ENCODE measurements around the gene EPHA6.

EPHA6 gene

GRCh38 chr3:97181704-97182103 is 367.3 kb downstream of the EPHA6 start:
- TF ChIP-seq CTCF (conservative IDR thresholded peaks at IDR 0.05; ENCODE audit: control insufficient read depth, insufficient read depth, low read depth, low read length) = no peak
- no peak for DNase-seq (ENCODE audit: low read depth)
- H3K4me3 ChIP-seq (ENCODE audit: control insufficient read depth, low read depth, low read length) = no peak overlapping the region

- TF ChIP-seq CTCF (conservative IDR thresholded peaks at IDR 0.05; ENCODE audit: control insufficient read depth, insufficient read depth, low read depth, low read length) = no peak
These were observed 373.4 kb downstream of the EPHA6 start for GRCh38 chr3:97187771-97188170.

GRCh38 chr3:97189835-97190234 is 375.4 kb downstream of the EPHA6 start:
- DNase-seq (ENCODE audit: low read depth) = no peak
- H3K4me3 ChIP-seq (ENCODE audit: control insufficient read depth, low read depth, low read length) = no peak overlapping the region
- no peak for TF ChIP-seq CTCF (conservative IDR thresholded peaks at IDR 0.05; ENCODE audit: control insufficient read depth, insufficient read depth, low read depth, low read length)

More at GRCh38 chr3:97187771-97188170, 373.4 kb downstream of the EPHA6 start:
- DNase-seq (ENCODE audit: low read depth) = no peak
- no peak overlapping the region for H3K4me3 ChIP-seq (ENCODE audit: control insufficient read depth, low read depth, low read length)

GRCh38 chr3:97197083-97197482 is 382.7 kb downstream of the EPHA6 start:
- TF ChIP-seq CTCF (conservative IDR thresholded peaks at IDR 0.05; ENCODE audit: control insufficient read depth, insufficient read depth, low read depth, low read length) = no peak
- DNase-seq (ENCODE audit: low read depth) = no peak
- H3K4me3 ChIP-seq (ENCODE audit: control insufficient read depth, low read depth, low read length) = no peak overlapping the region

- DNase-seq (ENCODE audit: low read depth) = no peak
- H3K4me3 ChIP-seq (ENCODE audit: control insufficient read depth, low read depth, low read length) = no peak overlapping the region
These were observed 383.4 kb downstream of the EPHA6 start for GRCh38 chr3:97197830-97198229.

GRCh38 chr3:97200387-97200786 is 386.0 kb downstream of the EPHA6 start:
- H3K4me3 ChIP-seq (ENCODE audit: control insufficient read depth, low read depth, low read length) = no peak overlapping the region
- no peak for DNase-seq (ENCODE audit: low read depth)
- no peak for TF ChIP-seq CTCF (conservative IDR thresholded peaks at IDR 0.05; ENCODE audit: control insufficient read depth, insufficient read depth, low read depth, low read length)

More at GRCh38 chr3:97197830-97198229, 383.4 kb downstream of the EPHA6 start:
- TF ChIP-seq CTCF (conservative IDR thresholded peaks at IDR 0.05; ENCODE audit: control insufficient read depth, insufficient read depth, low read depth, low read length) = no peak

- TF ChIP-seq CTCF (conservative IDR thresholded peaks at IDR 0.05; ENCODE audit: control insufficient read depth, insufficient read depth, low read depth, low read length) = no peak
- DNase-seq (ENCODE audit: low read depth) = no peak
- no peak overlapping the region for H3K4me3 ChIP-seq (ENCODE audit: control insufficient read depth, low read depth, low read length)
These were observed 387.4 kb downstream of the EPHA6 start for GRCh38 chr3:97201814-97202213.

Measured in fibroblast of mammary gland (primary cell).